Measurements from ENCODE around the gene BAIAP2L2. TPM values are rescaled to one million over a fixed set of nuclear protein-coding genes. Genes with fewer than 3 reads are reported as not detected.

BAIAP2L2 gene
- total and polyA plus RNA-seq, 8 donors, result 0.56 to 13.8 (median 1.1) TPM

- Histone ChIP-seq H3K27ac (no peak overlapping the region), H3K27me3 (no peaks in the 10 kb centered on the region), H3K9me3 (no peaks in the 10 kb centered on the region), H3K4me1 (peaks cover 5 to 11% (median 10%) of the 10 kb centered on the region in 3 donors), H3K4me3 (no peak overlapping the region), H3K36me3 (no peaks in the 10 kb centered on the region)
- WGBS, 2 donors, result 84 to 90% methylated on average over 29 to 30 of the region's 30 CpGs
- intact Hi-C loops (cut with DNase I), result no loop called here
- peak in 1 of 6 donors; percentile 67 for DNase-seq
- peak in 1 of 4 donors; percentile 7 for ATAC-seq
- no peak for TF ChIP-seq CTCF (IDR thresholded peaks at IDR 0.05)
- FAIRE-seq, result no peak
Measured at GRCh38 chr22:38110863-38111852, 674 bp upstream of the BAIAP2L2 start.

- intact Hi-C loops (cut with DNase I), result no loop called here
- peak in 1 of 4 donors; percentile 5 for ATAC-seq
- peak in 1 of 6 donors; percentile 79 for DNase-seq
- no peak for TF ChIP-seq CTCF (IDR thresholded peaks at IDR 0.05)
- Histone ChIP-seq H3K4me1 (peaks cover 5 to 11% (median 10%) of the 10 kb centered on the region in 3 donors), H3K36me3 (no peaks in the 10 kb centered on the region), H3K27me3 (no peaks in the 10 kb centered on the region), H3K4me3 (no peak overlapping the region), H3K27ac (no peak overlapping the region), H3K9me3 (no peaks in the 10 kb centered on the region)
- WGBS, 2 donors, result 91 to 94% methylated on average over 22 of the region's 22 CpGs
- FAIRE-seq, result no peak
Measured at GRCh38 chr22:38109371-38110001, 998 bp downstream of the BAIAP2L2 start.

- Histone ChIP-seq H3K4me3 (no peak overlapping the region), H3K9me3 (no peaks in the 10 kb centered on the region), H3K36me3 (no peaks in the 10 kb centered on the region), H3K27me3 (no peaks in the 10 kb centered on the region), H3K4me1 (peaks cover 5 to 11% (median 10%) of the 10 kb centered on the region in 3 donors), H3K27ac (peak overlapping the region in 3 of 4 donors; percentile 58 to 66 (median 65))
- FAIRE-seq (no peak), DNase-seq (peak in 1 of 6 donors; percentile 51), ATAC-seq (peak; percentile 20 to 36 (median 24))
- intact Hi-C loops (cut with DNase I), result no loop called here
- WGBS, 2 donors, result 73 to 75% methylated on average over 15 of the region's 15 CpGs
- no peak for TF ChIP-seq CTCF (IDR thresholded peaks at IDR 0.05)
Measured at GRCh38 chr22:38108561-38109319, 1.7 kb downstream of the BAIAP2L2 start.

- no peaks in the 10 kb centered on the region for H3K27me3 ChIP-seq
- no peak for TF ChIP-seq CTCF (IDR thresholded peaks at IDR 0.05)
- WGBS, 2 donors, result 39 to 47% methylated on average over 17 of the region's 17 CpGs
- FAIRE-seq (no peak), ATAC-seq (peak; percentile 81 to 91 (median 87)), DNase-seq (peak; percentile 80 to 91 (median 84))
- H3K9me3 ChIP-seq, result no peaks in the 10 kb centered on the region
- intact Hi-C loops (cut with DNase I), result no loop called here
- no peak overlapping the region for H3K4me3 ChIP-seq
- peaks cover 5 to 11% (median 10%) of the 10 kb centered on the region in 3 donors for H3K4me1 ChIP-seq
- peak overlapping the region; percentile 29 to 66 (median 62) for H3K27ac ChIP-seq
- no peaks in the 10 kb centered on the region for H3K36me3 ChIP-seq
Measured at GRCh38 chr22:38107692-38108515, 2.6 kb downstream of the BAIAP2L2 start.

Data from pancreas (tissue), 10 donors.